Erythroblast (primary cell): ENCODE measurements around the gene HDAC2.

Source experiments
- GATA1 ChIP-seq: IDR thresholded peaks from 2 replicates; pipeline ENCODE4 v1.6.1; 2011; ENCODE audit warnings: low read depth, mild to moderate bottlenecking, control low read depth, low read length, moderate library complexity
- POLR2A ChIP-seq: IDR thresholded peaks from 2 replicates; pipeline ENCODE4 v1.6.1; 2011; ENCODE audit warnings: mild to moderate bottlenecking, low read length

DNA sequence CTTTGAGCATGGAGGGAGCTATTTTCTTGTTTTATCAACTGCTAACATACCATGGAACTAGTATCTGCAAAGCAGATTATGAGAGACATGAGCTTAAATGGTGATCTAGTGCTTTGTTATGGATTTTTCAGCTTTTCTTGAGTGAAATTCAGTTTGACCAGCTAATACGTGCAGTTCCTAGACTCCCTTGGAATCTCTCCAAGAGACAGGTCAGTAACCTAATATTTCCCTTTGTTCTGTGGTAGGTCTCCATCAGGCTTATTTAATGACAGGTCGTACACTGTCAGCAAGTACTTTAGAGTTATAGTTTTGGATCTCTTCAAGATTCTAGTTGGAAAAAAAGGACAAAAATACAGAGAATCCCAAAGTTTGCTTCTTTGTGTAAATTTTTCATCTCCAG lies 43.9 kb downstream of the HDAC2 start:
- TF ChIP-seq POLR2A (no peak), GATA1 (no peak)
